ENCODE data around the gene MOSMO.

DNA sequence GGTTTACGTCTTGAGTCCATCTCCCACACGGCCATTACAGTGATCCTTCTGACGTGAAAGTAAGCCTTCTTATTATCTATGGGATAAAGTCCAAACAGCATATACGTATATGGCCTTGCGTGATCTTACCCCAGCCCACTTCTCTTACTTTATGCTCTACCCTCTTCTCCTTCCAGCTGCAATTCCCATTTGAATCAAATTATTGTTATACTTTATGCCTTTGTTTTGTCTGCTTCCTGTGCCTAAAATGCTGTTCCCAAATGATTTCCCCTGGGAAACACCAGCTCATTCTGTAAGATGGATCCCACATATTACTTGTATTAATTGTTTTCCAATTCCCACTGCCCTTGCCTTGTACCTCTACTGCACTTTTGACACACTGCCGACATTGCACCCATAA lies 43.6 kb upstream of the MOSMO start:
- TF ChIP-seq FOXP1 (IDR thresholded peaks at IDR 0.05) = no peak
- TF ChIP-seq FOXP1 (CRISPR knock-in tag; IDR thresholded peaks at IDR 0.05) = no peak
- TF ChIP-seq, protein P1, sequence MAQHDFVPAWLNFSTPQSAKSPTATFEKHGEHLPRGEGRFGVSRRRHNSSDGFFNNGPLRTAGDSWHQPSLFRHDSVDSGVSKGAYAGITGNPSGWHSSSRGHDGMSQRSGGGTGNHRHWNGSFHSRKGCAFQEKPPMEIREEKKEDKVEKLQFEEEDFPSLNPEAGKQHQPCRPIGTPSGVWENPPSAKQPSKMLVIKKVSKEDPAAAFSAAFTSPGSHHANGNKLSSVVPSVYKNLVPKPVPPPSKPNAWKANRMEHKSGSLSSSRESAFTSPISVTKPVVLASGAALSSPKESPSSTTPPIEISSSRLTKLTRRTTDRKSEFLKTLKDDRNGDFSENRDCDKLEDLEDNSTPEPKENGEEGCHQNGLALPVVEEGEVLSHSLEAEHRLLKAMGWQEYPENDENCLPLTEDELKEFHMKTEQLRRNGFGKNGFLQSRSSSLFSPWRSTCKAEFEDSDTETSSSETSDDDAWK (CRISPR knock-in tag; IDR thresholded peaks at IDR 0.05) = no peak
- TF ChIP-seq ZHX1 (CRISPR knock-in tag; IDR thresholded peaks at IDR 0.05; ENCODE audit: low read depth) = no peak
- no peak for TF ChIP-seq ZNF775 (CRISPR knock-in tag; IDR thresholded peaks at IDR 0.05; ENCODE audit: borderline replicate concordance)
- TF ChIP-seq CTCF (CRISPR knock-in tag; IDR thresholded peaks at IDR 0.05) = no peak
- no peak for TF ChIP-seq ZNF558 (CRISPR knock-in tag; IDR thresholded peaks at IDR 0.05; ENCODE audit: borderline replicate concordance)

All from HepG2 (cell line).